Activated CD4-positive, alpha-beta T cell treated with anti-CD3 and anti-CD28 coated beads, Interleukin-2, Interleukin-4, amounts not matched to agents 100 ng/mL and 50 ng/mL, durations not matched to agents 16 hours and 8 hours (primary cell): ENCODE data around the gene BICDL1.

Source experiments
- DNase-seq: peaks from one replicate; pipeline ENCODE4 v3.0.0-alpha.2; 2020; ENCODE audit warnings: low spot score

Gene BICDL1

DNA sequence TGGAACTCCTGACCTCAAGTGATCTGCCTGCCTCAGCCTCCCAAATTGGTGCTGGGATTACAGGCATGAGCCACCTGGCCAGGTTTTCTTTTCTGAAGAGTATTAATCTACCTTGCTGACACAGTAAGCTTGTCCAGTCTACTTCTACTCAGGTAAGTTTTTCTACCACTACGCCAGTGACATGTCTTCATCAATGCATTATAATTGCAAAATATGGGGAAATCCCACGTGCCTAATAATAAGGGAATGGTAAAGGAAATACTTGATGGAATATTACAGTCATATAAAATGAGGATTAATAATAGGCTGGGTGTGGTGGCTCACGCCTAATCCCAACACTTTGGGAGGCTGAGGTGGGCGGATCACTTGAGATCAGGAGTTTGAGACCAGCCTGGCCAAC is 65.3 kb downstream of the BICDL1 start:
- no peak for DNase-seq

DNA sequence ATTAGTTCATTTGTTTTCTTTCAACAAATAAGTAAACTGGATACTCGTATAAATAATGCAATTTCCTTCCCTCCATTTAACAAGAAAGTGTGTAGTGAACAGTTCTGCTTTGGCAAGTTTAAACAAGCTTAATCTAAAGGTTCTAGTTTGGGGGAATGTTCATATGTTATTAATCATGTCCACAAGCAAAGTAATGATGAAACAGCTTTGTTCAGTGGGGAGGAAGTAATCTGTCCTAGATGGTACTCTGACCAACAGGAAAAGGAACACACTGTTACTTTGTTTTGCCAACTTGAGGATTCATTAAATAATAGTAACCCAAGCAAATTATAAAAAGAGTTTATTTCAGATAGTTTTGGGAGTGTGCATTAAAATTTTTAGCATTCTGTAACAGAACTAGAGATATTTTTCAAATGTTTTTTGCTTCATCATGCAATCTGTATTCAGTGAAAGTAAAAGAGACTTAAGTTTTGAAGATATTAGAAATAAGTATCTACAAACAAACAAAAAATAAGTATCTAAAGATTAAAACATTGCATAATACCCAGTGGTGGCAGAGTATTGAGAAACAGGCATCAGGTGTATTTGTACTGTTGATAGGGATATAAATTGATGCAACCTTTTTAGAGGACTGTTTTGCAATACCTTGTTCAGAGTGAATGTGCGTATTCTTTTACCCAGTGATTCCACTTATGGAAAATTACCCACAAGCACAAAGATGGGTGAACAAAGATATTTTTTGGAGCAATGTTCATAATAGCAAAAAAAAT is 66.4 kb downstream of the BICDL1 start:
- DNase-seq: no peak

DNA sequence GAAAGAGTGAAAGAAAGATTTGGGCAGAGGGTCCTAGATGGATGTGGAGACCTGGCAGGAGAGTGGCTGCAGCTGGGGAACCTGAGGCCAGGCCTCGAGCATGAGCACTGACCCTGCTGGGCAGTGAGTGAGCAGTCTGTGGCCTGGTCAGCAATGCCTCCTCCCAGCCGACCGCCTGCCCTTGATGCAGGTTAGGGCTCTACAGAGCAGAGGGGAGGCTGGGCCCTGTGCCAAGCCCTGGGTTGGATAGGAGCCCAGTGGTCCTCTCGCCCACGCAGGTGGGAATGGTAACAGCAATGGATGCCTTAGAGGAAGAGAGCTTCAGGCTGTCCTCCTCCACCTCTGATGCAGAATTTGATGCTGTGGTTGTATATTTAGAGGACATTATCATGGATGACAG is 67.7 kb downstream of the BICDL1 start:
- DNase-seq: no peak

DNA sequence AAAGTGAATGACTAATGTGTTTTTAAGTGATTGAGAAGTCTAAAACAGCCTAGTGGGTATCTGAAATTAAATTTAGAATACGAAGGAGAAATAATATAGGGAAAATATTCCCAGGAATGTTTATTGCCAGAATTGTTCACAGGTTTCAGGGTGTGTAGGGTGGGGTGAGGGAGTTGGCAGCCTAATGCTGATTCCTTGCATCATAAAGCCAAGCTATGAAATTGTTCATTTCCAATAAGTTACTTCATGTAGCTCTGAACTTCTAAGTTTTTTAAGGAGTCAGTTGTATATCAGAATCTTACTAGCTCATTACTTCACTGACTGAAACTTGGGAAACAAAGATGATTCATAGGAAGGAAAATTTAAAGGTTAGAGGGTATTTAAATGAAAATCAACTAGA is 71.2 kb downstream of the BICDL1 start:
- no peak for DNase-seq

DNA sequence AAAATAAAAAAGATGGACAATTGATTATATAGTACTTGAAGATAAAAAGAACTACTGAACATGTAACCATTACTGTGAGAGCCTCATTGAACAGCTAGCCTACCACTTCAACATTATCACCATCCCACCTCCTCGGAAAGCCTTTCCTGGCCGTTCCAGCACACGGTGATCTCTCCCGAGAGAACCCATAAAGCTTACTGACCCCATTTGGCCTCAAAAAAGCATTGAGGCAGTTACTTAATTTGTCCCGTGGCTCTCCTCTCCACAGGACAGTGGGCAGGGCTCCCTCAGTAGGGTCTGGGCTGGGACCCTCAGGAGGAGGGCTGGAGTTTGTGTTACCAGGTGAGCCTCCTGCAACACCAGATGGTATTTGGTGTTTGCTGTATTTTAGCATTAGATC is 71.7 kb downstream of the BICDL1 start:
- no peak for DNase-seq

DNA sequence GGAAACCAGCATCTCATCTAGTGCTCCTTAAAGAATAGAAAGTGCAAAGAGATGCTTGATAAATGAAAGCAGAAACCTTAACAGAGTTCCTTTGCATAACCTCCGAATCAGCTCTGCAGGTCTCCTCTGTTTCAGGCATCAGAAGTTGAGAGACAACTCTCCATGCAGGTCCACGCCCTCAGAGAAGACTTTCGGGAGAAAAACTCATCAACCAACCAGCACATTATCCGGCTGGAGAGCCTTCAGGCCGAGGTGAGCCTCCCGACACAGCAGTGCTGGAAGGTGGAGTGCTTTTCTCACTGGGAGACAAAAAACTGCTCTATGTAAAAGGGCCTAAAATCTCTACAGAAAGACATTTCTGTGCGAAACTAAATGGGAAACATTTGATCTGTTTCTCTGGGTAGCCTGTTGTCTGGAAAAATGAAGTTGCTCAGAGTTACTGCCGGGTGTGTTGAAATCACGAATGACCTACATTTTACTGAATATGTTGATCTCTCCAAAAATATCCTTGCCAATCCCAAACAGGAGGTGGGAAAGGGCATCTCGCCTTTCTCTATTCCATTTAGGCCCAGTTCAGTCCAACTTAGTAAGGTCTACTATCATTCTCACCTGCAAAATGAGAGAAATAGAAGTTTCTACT is 72.7 kb downstream of the BICDL1 start:
- no peak for DNase-seq

DNA sequence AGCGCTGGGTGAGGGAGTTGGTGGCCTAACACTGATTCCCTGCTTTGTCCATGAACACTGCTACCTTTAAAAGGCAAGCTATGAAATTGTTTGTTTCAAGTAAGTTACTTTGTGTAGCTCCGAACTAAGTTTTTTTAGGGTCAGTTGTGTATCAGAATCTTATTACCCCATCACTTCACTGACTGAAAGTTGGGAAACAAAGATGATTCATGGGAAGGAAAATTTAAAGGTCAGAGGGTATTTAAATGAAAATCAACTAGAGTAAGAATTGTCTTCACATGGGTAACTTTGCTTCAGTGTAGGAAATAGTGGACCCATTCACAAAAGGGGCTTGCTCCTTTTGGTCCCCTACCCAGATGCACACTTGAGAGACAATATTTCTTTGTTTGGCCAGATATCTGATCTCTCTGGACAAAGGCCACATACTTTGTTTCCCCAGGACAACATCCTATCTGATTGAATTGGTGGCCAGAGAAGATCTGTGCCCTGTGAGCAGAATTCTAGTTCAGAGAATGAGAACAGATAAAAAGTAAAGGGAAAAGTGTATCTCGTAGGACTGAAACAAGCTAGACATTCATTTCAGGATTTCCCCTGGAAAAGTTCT is 74.0 kb downstream of the BICDL1 start:
- no peak for DNase-seq

DNA sequence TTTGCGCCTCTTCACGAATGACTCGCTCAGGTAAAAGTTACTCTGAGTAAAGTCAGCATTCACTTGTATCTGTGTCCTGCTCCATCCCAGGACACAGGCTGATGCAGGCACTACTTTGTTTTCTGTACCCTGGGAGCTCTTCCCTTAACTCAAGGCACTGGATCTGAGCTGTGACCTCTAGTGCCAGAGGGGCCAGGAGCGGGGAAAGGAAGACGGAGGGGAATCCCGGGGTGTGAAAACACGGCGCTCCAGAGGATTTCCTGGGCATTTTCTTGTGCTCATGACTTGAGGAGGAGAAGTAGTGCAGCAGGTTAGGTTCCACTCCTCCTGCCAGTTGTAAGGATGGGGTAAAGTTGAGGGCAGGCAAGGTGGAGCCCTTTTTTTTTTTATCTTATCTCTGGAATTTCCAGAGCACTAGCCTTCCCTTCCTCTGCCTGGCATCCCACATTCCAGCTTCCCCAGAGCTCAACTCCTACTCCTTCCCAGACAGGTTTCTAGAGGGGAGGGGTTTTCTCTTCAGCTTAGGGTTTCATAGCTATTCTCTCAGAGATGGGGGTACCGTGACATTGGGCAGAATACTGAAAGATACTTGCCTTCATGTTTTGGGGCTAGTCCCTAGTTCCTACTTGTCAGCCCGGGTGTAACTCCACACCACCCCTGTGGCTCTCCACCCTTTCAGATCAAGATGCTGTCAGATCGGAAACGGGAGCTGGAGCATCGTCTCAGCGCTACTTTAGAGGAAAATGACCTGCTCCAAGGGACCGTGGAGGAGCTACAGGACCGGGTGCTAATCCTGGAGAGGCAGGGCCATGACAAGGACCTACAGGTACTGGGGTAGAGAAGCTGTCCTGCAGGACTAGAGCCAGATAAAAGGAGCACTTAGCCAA is 75.3 kb downstream of the BICDL1 start:
- no peak for DNase-seq

DNA sequence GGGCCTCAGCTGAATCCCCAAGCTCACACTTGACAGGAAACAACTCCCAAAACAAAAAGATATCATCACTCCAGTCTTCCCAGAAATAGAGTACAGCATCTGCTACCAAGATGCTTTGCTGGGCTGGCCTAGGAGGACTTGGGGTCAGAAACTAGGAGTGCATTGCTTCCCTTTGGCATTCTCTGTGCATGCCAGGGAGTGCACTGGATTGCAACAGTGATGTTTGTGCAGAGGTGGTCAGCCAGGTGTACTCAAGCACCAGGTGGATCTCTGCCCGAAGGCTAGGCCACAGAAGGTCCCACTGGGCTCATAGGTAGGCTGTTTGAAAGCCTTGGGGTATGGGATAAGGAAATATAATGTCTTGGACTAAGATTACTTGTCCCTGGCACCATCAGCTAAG is 76.4 kb downstream of the BICDL1 start:
- DNase-seq: no peak

DNA sequence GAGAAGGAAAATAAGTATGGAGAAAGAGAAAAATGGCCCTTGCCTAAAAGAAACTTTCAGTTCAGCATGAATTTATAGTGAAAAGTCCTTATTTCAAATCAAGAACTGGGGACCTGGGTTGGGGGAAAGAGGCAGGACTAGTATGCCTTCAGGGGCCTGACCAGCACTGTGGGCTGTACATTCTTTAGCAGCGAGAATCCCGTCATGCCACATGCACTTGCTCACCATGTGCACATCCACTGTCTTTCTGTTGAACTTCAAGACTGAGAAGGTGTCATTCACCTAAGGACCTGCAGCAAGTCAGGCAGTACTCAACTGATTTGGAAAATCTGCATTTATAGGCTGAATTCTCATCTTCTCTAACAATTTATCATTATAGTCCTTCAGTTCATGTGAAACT is 77.3 kb downstream of the BICDL1 start:
- DNase-seq: no peak

DNA sequence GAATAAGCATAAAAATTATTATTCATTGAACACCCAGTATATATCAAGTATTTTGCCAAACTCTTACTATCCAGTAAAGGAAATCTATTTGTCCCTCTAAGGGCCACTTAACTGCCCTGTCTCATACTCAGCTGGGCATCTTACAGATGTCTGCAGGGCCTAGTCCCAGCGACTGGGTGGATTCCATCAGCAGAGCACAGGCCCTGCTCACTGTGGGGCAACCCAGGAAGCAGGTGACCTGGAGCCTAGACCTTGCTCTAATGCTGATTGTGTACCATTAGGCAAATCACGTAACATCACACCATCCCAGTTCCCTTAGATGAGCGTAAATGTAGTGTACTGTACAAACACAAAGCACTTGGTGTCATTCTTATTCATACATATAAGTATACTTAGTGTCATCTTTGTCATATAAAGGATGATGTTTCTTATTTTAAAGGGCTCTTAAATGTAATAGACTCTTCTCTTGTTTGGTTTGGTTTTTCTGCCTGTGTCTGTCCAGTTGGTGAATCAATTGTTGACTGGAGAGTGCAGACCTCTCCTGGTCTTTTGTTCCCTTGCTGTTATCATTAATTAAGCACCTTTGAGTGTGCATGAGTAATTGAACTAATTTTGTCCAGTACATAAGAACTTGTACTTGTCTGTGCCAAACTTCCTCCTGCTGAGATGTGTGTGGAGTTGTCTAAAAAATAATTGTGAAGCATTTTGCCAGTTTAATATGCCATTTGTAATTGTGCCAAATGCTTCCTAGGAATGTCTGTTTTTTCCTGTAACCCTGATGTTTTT is 78.2 kb downstream of the BICDL1 start:
- DNase-seq: no peak

DNA sequence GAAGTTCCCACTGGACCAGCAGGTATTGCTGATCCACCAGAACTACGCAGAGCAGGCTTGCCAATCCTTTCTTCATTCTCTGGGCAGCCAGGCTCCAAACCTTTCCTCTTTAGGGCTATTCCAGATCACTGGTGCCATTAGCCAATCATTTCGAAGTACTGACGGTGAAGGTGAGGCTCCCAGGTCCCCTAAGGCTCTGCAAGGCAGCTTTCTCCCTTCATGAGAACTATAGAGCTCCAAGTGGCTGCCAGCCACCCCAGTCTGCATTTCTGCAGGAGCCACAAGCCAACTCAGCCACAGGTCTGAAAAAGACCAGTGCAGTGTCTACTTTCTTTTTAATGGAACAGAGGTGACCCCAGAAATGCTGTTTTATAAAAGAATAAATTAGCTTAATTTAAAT is 78.9 kb downstream of the BICDL1 start:
- no peak for DNase-seq

DNA sequence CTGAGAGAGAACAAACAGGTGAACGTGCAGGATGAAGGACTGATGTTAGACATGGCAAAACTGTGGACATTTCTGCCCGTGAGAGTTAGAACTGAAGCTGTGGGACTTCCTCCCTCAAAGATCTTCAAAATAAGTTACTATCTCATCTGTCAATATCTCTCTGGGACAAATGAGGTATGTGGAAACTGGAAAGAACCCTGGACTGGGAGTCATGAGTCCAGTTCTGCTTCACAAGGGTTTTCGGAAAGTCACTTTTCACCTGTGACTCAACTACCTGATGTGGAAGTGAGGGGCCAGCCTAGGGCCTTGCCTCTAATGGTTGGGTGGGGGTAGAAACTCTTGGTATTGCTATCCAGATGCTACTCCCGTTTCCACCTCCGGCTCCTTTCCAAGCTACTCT is 80.2 kb downstream of the BICDL1 start:
- DNase-seq: no peak

DNA sequence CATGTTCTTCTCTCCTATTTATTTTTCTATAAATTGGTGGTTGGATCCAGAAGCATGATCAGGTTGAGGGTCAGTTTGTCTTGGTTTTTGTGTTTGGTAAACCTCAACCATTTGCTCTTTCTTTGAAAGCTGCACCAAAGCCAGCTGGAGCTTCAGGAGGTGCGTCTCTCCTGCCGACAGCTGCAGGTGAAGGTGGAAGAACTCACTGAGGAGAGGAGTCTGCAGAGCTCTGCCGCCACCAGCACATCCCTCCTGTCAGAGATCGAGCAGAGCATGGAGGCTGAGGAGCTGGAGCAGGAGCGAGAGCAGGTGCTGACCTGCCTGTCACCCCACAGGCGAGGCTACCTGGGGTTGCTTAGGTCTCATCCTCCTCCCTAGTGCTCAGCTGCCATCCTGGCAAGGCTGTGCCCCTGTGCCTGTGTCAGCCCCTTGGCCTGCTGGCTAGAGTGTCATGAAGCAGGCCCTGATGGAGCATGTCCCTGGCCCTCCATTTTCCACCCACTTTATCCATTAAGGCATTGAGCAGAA is 82.5 kb downstream of the BICDL1 start:
- DNase-seq: no peak

DNA sequence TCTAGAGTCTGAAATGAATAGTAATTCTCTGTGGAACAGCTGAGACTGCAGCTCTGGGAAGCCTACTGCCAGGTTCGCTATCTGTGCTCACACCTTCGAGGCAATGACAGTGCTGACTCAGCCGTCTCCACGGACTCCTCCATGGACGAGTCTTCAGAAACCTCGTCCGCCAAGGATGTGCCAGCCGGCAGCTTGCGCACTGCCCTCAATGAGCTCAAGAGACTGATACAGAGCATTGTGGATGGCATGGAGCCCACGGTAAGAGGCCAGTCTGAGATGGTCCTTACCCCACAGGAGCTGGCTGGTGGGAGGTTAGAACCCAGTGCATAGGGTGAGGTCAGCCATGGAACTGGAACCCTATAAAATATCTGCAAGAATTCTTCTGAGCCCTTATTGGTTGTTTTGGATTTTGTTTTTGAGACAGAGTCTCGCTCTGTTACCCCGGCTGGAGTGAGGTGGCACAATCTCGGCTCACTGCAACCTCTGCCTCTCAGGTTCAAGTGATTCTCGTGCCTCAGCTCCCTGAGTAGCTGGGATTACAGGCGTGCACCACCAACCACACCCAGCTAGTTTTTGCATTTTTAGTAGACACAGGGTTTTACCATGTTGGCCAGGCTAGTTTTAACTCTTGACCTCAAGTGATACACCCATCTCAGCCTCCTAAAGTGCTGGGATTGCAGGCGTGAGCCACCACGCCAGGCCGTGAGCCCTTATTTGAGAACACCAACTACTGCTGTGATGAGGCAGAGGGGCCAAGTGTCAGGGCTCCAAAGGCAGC is 83.6 kb downstream of the BICDL1 start:
- no peak for DNase-seq

DNA sequence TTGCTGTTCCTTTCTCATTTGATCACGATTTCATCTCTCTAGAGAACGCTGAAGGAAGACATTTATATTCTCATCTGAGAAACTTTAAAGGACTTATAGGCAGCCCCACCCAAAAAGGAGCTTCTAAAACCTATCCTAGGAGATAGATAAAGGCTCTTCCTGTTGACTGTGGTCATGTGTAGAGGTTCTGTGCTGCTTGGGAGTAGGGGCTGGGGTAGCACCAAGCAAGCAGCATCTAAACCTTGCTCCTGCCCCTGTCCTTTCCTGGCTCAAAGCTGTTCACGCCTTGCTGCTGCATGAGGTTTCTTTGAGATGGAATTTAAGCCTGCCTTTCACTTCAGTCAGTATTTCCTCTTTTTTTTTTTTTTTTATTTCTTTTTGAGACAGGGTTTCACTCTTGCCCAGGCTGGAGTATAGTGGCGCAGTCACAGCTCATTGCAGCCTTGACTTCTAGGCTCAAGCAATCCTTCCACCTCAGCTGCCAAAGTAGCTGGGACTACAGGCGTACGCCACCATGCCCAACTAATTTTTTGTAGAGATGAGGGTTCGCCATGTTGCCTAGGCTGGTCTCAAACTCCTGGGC is 86.1 kb downstream of the BICDL1 start:
- DNase-seq: no peak

DNA sequence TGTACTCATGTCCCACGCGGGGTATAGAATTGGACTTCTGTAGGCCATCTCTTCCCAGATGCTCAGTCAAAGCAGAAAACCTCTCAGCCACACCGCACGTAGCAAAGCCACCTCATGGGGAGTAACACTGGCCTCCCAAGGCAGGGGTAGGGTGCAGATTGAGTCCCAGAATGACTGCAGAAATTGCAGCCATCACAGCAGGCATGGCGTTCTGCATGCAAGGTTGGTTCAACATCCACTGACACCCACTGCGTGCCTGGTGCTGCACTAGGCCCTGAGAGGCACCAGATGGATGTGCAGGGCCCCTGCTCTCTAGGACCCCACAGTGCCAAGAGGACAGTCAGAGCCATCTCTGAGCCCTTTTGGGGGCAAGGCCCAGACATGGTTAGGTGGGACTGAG is 87.6 kb downstream of the BICDL1 start:
- DNase-seq: no peak

DNA sequence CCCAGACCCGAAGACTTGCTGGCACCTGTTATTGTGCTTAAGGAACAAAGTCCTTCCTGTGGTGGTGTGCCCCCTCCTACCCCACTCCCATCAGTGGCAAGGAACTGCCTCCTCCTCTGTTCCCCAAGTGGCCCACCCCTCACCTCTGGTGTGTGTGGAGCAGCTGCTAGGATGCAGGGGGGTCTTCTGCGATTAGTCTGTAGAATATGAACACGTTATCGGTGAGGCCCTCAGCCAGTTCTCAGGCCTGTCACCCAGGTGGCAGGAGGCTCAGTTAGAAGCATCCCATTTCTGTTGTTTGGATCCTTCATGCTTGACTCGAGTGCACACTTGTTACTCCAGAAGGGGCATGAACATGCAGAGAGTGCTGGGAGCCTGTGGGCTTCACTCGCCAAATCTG is 88.2 kb downstream of the BICDL1 start:
- DNase-seq: no peak

DNA sequence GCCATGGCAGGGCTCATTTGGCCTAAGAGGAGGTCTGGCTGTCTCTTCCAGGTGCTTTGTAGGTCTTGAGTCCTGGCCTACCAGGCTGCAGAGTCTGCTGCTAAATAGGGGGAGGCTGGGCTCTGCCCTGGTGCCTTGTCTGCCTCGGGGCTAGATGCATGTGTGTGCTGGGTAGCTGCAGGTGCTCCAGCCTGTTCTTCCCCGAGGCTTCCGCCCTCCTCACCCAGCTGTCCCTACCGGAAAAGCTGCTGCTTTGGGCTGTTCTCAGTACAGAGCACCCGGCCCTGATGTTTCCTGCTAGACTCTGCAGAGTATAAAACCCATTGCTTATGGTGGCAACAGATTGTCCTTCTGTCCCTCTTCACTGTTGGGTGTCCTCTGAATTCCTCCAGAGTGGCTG is 89.8 kb downstream of the BICDL1 start:
- DNase-seq: no peak
